ENCODE measurements around the gene MIF4GD. TPM values are rescaled to one million over a fixed set of nuclear protein-coding genes. Genes with fewer than 3 reads are reported as not detected.

Gene MIF4GD
- total and polyA plus RNA-seq, 9 of the 15 experiments (the other 6 are each of a cell fraction or from before 2014, with no cell fraction given), result 11.8 to 63.8 (median 28.1) TPM

DNA sequence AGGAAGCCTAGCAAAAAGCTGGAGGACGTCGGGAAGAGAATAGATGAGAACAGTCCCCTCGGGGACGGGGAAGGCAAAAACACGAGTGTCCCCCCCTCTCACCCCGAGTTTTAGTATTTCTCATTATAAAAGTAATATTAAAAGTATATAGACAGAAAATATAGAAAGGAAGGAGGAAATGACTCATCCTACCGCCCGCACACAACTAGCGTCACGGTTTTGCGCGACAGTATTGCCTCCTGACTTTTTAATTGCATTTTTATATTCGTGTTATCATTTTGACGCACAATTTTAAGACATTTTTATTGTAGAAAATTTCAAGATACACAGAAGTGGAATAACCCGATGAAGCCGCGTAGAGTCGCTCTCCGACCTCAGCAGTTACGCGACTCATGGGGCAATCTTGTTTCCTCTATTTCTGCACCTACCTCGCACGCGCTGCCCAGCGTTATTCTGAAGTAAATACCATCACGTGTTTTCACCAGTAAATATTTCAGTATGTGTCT is 18.9 kb upstream of the MIF4GD start (continued):
- no peak for TF ChIP-seq HNRNPH1 (optimal IDR thresholded peaks at IDR 0.05; ENCODE audit: low read depth, low read length)
- peak; percentile 48 for TF ChIP-seq SMAD4 (CRISPR knock-in tag; conservative IDR thresholded peaks at IDR 0.05)
- no peak for TF ChIP-seq TBP (optimal IDR thresholded peaks at IDR 0.05; ENCODE audit: low read depth, low read length)
- TF ChIP-seq, protein P1, sequence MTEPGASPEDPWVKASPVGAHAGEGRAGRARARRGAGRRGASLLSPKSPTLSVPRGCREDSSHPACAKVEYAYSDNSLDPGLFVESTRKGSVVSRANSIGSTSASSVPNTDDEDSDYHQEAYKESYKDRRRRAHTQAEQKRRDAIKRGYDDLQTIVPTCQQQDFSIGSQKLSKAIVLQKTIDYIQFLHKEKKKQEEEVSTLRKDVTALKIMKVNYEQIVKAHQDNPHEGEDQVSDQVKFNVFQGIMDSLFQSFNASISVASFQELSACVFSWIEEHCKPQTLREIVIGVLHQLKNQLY (CRISPR knock-in tag; conservative IDR thresholded peaks at IDR 0.05), result no peak
- no peak for TF ChIP-seq IFI16 (CRISPR knock-in tag; IDR thresholded peaks at IDR 0.05)
- peak; percentile 89 for TF ChIP-seq NFRKB (IDR thresholded peaks at IDR 0.05; ENCODE audit: low read depth)
- no peak for TF ChIP-seq ZZZ3 (IDR thresholded peaks at IDR 0.05)
- TF ChIP-seq ZBTB26 (CRISPR knock-in tag; IDR thresholded peaks at IDR 0.05), result no peak
- TF ChIP-seq ZNF212 (CRISPR knock-in tag; IDR thresholded peaks at IDR 0.05), result no peak
- TF ChIP-seq MTA2 (IDR thresholded peaks at IDR 0.05; ENCODE audit: low read depth), result peak; percentile 12; the same call in 1 of the 2 replicates
- no peak for TF ChIP-seq OTX1 (CRISPR knock-in tag; IDR thresholded peaks at IDR 0.05)
- TF ChIP-seq BCOR (IDR thresholded peaks at IDR 0.05), result 0 out of 2 replicates have a peak, but pooled peaks have one; percentile 15
- peak; percentile 74; the same call in 1 of the 2 replicates for TF ChIP-seq NFATC3 (IDR thresholded peaks at IDR 0.05)
- TF ChIP-seq, protein P2, sequence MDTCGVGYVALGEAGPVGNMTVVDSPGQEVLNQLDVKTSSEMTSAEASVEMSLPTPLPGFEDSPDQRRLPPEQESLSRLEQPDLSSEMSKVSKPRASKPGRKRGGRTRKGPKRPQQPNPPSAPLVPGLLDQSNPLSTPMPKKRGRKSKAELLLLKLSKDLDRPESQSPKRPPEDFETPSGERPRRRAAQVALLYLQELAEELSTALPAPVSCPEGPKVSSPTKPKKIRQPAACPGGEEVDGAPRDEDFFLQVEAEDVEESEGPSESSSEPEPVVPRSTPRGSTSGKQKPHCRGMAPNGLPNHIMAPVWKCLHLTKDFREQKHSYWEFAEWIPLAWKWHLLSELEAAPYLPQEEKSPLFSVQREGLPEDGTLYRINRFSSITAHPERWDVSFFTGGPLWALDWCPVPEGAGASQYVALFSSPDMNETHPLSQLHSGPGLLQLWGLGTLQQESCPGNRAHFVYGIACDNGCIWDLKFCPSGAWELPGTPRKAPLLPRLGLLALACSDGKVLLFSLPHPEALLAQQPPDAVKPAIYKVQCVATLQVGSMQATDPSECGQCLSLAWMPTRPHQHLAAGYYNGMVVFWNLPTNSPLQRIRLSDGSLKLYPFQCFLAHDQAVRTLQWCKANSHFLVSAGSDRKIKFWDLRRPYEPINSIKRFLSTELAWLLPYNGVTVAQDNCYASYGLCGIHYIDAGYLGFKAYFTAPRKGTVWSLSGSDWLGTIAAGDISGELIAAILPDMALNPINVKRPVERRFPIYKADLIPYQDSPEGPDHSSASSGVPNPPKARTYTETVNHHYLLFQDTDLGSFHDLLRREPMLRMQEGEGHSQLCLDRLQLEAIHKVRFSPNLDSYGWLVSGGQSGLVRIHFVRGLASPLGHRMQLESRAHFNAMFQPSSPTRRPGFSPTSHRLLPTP (IDR thresholded peaks at IDR 0.05; ENCODE audit: borderline replicate concordance, extremely low read depth, insufficient read length), result no peak
- TF ChIP-seq KAT2B (IDR thresholded peaks at IDR 0.05; ENCODE audit: low read depth, low read length), result no peak
- TF ChIP-seq, protein P3, sequence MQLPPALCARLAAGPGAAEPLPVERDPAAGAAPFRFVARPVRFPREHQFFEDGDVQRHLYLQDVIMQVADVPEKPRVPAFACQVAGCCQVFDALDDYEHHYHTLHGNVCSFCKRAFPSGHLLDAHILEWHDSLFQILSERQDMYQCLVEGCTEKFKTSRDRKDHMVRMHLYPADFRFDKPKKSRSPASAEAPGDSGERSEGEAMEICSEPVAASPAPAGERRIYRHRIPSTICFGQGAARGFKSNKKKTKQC (CRISPR knock-in tag; IDR thresholded peaks at IDR 0.05), result no peak
- 0 out of 2 replicates have a peak, but pooled peaks have one; percentile 63 for TF ChIP-seq ZNF445 (CRISPR knock-in tag; IDR thresholded peaks at IDR 0.05; ENCODE audit: low read depth)
- no peak for TF ChIP-seq RUNX1 (IDR thresholded peaks at IDR 0.05; ENCODE audit: low read depth)
- TF ChIP-seq, protein P4, sequence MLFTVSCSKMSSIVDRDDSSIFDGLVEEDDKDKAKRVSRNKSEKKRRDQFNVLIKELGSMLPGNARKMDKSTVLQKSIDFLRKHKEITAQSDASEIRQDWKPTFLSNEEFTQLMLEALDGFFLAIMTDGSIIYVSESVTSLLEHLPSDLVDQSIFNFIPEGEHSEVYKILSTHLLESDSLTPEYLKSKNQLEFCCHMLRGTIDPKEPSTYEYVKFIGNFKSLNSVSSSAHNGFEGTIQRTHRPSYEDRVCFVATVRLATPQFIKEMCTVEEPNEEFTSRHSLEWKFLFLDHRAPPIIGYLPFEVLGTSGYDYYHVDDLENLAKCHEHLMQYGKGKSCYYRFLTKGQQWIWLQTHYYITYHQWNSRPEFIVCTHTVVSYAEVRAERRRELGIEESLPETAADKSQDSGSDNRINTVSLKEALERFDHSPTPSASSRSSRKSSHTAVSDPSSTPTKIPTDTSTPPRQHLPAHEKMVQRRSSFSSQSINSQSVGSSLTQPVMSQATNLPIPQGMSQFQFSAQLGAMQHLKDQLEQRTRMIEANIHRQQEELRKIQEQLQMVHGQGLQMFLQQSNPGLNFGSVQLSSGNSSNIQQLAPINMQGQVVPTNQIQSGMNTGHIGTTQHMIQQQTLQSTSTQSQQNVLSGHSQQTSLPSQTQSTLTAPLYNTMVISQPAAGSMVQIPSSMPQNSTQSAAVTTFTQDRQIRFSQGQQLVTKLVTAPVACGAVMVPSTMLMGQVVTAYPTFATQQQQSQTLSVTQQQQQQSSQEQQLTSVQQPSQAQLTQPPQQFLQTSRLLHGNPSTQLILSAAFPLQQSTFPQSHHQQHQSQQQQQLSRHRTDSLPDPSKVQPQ (CRISPR knock-in tag; IDR thresholded peaks at IDR 0.05; ENCODE audit: borderline replicate concordance), result no peak

All from K562 (cell line).